ENCODE results near the gene PTPRE.

PTPRE gene

GRCh38 chr10:128067691-128068397, 160.9 kb downstream of the PTPRE start:
- Histone ChIP-seq H3K4me3 (no peak overlapping the region), H3K9me3 (no peaks in the 10 kb centered on the region), H3K27me3 (no peaks in the 10 kb centered on the region), H3K36me3 (peaks cover 0 to 58% (median 29%) of the 10 kb centered on the region in 3 donors), H3K27ac (no peak overlapping the region), H3K4me1 (peaks cover 0 to 26% (median 20%) of the 10 kb centered on the region in 4 donors)
- TF ChIP-seq, protein P1, sequence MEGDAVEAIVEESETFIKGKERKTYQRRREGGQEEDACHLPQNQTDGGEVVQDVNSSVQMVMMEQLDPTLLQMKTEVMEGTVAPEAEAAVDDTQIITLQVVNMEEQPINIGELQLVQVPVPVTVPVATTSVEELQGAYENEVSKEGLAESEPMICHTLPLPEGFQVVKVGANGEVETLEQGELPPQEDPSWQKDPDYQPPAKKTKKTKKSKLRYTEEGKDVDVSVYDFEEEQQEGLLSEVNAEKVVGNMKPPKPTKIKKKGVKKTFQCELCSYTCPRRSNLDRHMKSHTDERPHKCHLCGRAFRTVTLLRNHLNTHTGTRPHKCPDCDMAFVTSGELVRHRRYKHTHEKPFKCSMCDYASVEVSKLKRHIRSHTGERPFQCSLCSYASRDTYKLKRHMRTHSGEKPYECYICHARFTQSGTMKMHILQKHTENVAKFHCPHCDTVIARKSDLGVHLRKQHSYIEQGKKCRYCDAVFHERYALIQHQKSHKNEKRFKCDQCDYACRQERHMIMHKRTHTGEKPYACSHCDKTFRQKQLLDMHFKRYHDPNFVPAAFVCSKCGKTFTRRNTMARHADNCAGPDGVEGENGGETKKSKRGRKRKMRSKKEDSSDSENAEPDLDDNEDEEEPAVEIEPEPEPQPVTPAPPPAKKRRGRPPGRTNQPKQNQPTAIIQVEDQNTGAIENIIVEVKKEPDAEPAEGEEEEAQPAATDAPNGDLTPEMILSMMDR (IDR thresholded peaks at IDR 0.05), result no peak
- peak in 1 of 2 donors; percentile 62 for DNase-seq
- intact Hi-C loops (cut with DNase I; ENCODE audit: low total_unique reads), result no loop called here

GRCh38 chr10:128068398-128069285, 161.7 kb downstream of the PTPRE start:
- Histone ChIP-seq H3K27me3 (no peaks in the 10 kb centered on the region), H3K27ac (no peak overlapping the region), H3K36me3 (peaks cover 0 to 66% (median 36%) of the 10 kb centered on the region in 3 donors), H3K4me1 (peaks cover 0 to 18% (median 13%) of the 10 kb centered on the region in 4 donors), H3K4me3 (no peak overlapping the region), H3K9me3 (no peaks in the 10 kb centered on the region)
- DNase-seq, result peak in 1 of 2 donors; percentile 54
- TF ChIP-seq, protein P1 (IDR thresholded peaks at IDR 0.05), result no peak
- intact Hi-C loops (cut with DNase I; ENCODE audit: low total_unique reads), result no loop called here

GRCh38 chr10:128069351-128070051, 162.6 kb downstream of the PTPRE start:
- H3K9me3 ChIP-seq, result no peaks in the 10 kb centered on the region
- H3K36me3 ChIP-seq, result peaks cover 0 to 74% (median 37%) of the 10 kb centered on the region in 3 donors
- intact Hi-C loops (cut with DNase I; ENCODE audit: low total_unique reads), result loop anchor here (2.0 to 5.0 kb wide), 2 partner anchors 32 to 157 kb away; no protein-coding TSS in a partner anchor

GRCh38 chr10:128070161-128070560, 163.3 kb downstream of the PTPRE start:
- Histone ChIP-seq H3K27ac (no peak overlapping the region), H3K36me3 (peaks cover 0 to 76% (median 37%) of the 10 kb centered on the region in 3 donors), H3K9me3 (no peaks in the 10 kb centered on the region), H3K4me3 (no peak overlapping the region), H3K27me3 (no peaks in the 10 kb centered on the region), H3K4me1 (peaks cover 0 to 5% (median 1%) of the 10 kb centered on the region in 4 donors)
- intact Hi-C loops (cut with DNase I; ENCODE audit: low total_unique reads), result loop anchor here (2.0 to 5.0 kb wide), 2 partner anchors 33 to 157 kb away; no protein-coding TSS in a partner anchor
- TF ChIP-seq, protein P1 (IDR thresholded peaks at IDR 0.05), result no peak
- DNase-seq, result peak in 1 of 2 donors; percentile 52

More at GRCh38 chr10:128069351-128070051, 162.6 kb downstream of the PTPRE start:
- H3K4me1 ChIP-seq, result peaks cover 0 to 9% (median 5%) of the 10 kb centered on the region in 4 donors
- peak in 1 of 2 donors; percentile 70 for DNase-seq
- TF ChIP-seq, protein P1 (IDR thresholded peaks at IDR 0.05), result peak; percentile 76 to 90
- no peaks in the 10 kb centered on the region for H3K27me3 ChIP-seq
- no peak overlapping the region for H3K4me3 ChIP-seq
- no peak overlapping the region for H3K27ac ChIP-seq

Data from tibial artery (tissue), 4 donors.